HG03354 (cell line): ENCODE results near the gene KLHL29.
"Not testable (repeated sequence)": the region's sequence is repeated elsewhere in the genome, so short reads cannot be mapped to it uniquely, and the experiment has no call there.

Experiments
- ATAC-seq: cut with Tn5 transposase; IDR thresholded peaks from one replicate; pipeline ENCODE4 v1.9.1; 2021; ENCODE audit warnings: mild to moderate bottlenecking; ENCODE audit not compliant: unreplicated experiment, poor library complexity, severe bottlenecking

Gene KLHL29

DNA sequence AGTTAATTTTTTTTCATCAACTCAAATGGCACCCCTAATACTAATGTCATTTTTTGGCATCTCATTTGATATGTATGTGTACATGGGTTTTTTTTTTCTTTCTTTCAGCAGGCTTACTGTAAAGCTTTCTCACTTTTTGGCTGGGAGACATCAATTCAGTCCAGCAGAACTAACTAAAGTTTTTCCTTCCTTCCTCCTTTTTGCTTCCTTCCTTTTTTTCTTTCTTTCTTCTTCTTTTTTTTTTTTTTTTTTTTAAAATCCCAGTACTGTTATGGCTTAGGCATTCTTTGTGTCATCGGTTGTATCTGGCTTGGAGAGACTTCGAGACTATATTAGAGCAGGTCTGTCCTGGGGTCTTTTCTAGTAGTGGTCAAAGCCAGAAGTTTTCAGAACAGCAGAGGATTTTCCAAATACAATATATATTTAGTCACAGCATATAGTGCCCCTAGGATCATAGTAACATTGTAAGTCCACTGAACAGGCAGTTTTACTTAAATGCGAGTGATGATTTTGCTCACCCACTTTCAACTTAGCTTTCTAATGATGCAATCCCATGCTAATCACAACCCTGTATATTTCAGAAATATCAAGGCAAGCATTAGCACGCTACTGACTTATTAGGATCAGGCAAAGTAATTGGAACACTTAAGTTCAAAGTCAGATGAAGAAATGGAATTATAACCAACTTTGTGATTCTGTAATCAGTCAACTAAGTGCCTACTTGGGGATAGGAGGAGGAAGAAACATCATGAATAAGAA is 4.0 kb downstream of the KLHL29 start:
- ATAC-seq, result no peak

- no peak for ATAC-seq
Observed at GRCh38 chr2:23390152-23390551, 5.2 kb downstream of the KLHL29 start.

GRCh38 chr2:23391237-23391736 is 6.3 kb downstream of the KLHL29 start:
- not testable (repeated sequence) for ATAC-seq

- ATAC-seq, result no peak
Observed at GRCh38 chr2:23393722-23394121, 8.7 kb downstream of the KLHL29 start.

DNA sequence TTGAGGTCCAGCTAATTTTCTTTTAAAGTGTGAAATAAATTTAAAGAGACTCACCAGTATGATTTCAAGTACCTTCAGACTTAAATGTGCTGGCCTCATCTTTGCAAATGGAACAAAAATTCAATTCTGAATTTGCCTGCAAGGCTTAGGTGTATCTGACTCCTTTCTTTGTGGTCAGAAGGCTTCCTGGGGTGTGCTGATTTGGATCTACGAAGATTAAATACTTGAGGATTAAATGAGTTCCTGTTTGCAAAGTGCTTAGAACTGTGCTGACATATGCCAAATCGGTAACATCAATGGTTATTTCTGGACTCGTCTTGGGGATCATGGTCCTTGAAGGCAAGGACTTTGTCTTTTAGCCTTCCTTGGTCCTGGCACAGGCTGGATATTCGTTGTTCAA is 9.7 kb downstream of the KLHL29 start:
- no peak for ATAC-seq

GRCh38 chr2:23397478-23397877 is 12.5 kb downstream of the KLHL29 start:
- ATAC-seq, result no peak

GRCh38 chr2:23399674-23400261 is 14.8 kb downstream of the KLHL29 start:
- peak; percentile 62 for ATAC-seq

DNA sequence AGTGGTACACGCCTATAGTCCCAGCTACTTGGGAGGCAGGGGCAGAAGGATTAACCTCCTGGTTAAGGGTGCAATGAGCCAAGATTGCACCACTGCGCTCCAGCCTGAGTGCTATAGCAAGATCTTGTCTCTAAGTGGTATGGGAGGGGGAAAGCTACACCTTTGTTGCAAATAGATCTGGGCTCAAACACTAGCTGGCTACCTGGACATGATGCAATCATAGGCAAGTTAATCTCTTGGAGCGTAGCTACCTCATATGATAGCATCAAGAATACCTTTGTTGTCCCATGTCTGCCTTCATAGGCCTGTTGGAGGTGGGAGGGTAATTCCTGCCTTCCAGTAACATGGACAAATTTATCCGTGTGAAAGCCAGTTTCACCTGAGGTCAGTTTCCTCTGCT is 15.7 kb downstream of the KLHL29 start:
- no peak for ATAC-seq

DNA sequence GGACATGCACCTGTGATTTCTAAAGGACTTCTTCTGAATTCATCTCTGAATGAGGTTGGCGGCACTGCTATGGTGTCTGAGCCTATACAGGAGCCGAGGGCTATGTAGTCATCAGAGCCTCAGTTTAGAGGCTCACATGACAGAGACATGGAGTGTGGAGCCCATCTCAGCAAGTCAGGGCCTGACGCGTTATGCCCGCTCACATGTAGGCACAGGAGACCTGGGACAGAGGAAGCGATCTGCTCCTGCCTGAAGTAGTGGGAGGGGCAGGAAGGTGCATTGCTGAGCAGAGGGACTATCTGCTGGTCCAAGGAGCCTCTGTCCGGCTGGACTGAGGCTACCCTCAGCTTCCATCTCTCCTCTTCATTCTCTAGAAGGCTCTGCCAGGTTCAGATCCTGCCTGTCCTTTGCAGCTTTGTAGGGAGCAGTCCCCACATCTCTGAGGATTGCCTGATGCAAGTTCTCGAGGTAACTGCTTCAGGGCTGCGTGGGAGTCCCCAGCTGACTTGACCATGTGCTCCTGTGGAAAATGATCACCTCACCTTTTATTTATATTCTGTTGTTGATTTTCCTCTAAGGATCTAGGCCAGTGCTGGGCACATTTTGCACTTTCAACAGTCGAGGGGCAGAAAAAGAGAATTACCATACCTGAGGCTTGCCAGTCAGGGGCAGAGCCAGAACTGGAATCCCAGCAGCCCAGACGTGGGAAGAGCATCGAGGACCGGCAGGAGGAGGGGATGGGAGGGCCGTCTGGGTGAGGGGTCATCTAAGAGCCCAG is 16.6 kb downstream of the KLHL29 start:
- no peak for ATAC-seq

GRCh38 chr2:23402205-23402740 is 17.3 kb downstream of the KLHL29 start:
- ATAC-seq, result no peak

DNA sequence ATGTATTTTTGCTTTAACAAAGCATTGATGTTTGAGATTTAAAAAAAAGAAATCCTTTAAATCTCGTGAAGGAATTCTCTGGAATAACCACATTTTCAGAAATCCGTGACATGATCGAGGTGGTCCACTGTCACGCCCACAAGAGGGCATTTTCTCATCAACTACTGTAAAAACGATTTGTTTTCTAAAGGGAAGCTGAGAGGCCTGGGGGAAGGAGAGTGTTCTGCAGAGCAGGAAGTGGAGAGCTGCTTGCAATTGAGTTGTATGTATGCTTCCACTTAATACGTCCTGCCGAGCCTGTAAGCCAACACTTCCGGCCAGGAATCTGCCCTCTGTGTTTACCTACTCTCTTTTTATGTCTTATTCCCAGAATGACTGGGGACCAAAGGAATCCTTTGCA is 19.4 kb downstream of the KLHL29 start:
- ATAC-seq, result peak; percentile 57

DNA sequence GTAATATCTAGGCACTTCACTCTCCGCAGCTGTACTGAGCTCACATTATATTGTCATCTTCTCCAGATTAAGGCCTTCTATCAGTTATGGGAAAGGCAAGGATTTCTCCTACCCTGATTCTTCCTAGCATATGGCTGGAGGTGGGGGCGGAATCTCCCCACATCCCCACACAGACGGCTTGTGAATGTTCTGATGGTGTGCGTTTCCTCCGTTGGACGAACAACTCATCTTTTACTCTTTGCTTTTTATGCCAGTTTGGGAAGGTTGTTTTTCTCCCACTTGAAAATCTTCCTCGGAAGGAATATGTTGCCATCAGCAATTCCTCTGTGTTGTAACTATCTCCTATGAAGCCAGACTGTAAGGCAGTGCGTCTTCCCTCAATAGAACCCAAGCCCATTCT is 24.3 kb downstream of the KLHL29 start:
- no peak for ATAC-seq

DNA sequence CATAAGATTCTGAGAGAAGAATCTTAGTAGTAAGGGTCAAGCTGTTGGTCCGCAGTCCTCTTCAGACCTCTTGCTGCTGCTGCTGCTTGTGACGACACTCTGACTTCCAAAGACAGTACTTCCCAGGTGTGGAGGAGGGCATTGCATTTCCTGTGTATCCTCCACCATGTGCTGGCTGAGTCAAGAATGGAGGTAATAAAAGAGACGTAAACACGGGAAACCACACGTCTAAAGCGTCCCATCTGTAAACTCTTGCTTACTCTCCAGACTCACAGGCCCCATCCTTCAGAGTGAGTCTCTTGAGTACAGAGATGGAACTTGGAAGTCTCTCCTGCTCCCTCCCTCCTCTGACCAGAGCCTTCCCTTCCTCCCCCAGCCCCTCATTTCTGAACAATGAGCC is 25.6 kb downstream of the KLHL29 start:
- ATAC-seq, result no peak

GRCh38 chr2:23411752-23412431 is 26.9 kb downstream of the KLHL29 start:
- ATAC-seq, result no peak

GRCh38 chr2:23412556-23413155 is 27.7 kb downstream of the KLHL29 start:
- no peak for ATAC-seq

GRCh38 chr2:23413641-23414040 is 28.7 kb downstream of the KLHL29 start:
- ATAC-seq, result no peak

DNA sequence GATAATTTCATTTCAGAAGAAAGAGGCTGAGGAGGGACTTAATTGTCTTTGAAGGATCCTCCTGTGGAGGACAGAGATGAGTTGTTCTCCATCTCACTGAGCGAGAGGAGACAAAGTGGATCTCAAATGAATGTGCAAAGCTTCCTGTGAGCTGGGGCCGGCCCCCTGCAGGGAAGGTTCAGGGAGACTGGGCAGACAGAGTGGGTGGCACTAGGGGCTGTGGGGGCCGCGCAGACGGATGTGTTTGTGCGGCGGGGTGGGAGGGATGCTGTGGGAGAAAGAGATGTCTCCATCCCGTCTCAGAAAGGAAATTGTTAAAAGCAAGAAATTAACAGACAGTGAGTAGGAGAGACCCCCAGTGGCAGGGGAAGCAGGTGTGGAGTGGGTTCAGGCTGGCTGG is 29.1 kb downstream of the KLHL29 start:
- ATAC-seq, result no peak

- ATAC-seq, result no peak
Observed at GRCh38 chr2:23414871-23415270, 29.9 kb downstream of the KLHL29 start.

DNA sequence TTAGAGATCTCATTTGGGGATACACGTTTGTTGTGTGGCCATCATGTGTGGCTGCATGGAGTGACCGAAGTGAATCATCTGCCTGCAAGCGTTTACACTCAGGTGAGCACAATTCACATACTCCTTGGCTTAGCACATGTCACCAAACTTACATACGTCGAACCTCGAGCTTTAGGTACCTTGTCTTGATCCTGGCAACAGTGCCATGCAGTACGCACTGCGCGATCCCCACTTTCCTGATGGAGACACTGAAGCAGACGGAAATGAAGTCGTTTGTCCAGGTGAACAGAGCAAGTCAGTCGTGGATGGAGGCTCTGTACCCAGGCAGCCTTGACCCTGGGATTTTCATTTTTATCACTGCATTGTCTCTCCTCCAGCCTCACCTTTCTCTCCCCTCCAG is 32.3 kb downstream of the KLHL29 start:
- ATAC-seq, result no peak

GRCh38 chr2:23418056-23418455 is 33.1 kb downstream of the KLHL29 start:
- ATAC-seq, result no peak
